NCI-H1694 treated with DMSO at 0.1 percent for 48 hours (cell line): ENCODE data around the gene FRY.
A peak's percentile ranks its signal among the peaks of the same experiment; 100 is the strongest.
"Not testable (repeated sequence)": the region's sequence is repeated elsewhere in the genome, so short reads cannot be mapped to it uniquely, and the experiment has no call there.

Experiments
- DNase-seq: peaks from one replicate; lab custom pipeline; 2025; lab: John Stamatoyannopoulos, UW

Gene FRY

DNA sequence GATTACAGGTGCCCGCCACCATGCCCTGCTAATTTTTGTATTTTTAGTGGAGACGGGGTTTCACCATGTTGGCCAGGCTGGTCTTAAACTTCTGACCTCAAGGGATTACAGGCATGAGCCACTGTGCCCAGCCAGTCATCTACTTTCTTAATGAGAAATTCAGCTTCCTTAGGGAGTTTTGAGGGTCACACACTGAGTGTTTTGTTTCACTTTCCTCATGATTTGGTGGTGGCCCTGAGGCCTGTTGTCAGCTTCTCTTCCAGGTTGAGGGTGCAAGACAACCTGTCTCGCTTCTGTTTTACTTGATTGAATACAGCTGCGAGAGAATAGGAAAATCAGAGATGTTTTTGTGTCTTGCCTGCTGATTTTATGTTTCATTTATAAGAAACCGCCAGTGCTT, 9.9 kb downstream of the FRY start:
- no peak for DNase-seq

DNA sequence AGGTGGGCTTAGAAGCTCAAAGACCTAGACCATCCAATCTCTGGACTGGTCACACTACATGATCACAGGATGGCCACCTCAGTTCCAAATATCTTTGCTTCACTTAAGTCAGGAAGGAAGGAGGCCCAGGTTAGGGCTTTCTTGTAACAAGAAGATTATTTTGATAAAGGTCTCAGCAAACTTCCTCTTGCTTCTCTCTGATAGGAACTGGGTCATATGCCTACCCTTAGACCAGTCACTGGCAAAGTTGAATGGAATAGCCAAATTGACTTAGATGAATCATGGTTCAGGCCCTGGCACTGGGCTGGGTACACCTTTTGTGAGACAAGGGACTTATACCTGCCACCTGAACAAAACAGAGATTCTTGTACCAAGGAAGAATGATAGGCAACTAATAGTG, 11.0 kb downstream of the FRY start:
- no peak for DNase-seq

DNA sequence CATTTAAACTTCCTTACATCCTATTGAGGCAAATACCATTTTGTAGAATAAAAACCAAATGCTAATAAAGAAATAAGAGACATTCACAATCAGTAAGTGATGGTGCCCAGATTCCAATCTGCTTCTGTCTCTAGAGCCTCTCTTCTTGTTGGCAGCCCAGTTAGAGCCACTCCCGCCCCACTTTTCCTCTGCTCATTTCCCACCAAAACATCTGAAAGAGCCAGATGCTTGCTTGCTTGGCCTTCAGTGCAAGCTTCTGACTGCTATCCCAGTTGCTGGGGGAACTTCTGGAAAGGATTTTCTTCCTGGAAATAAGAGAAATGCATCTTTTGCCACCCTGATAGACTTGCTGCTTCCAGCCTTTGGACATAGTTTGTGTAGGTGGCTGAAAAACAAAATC, 12.9 kb downstream of the FRY start:
- no peak for DNase-seq

DNA sequence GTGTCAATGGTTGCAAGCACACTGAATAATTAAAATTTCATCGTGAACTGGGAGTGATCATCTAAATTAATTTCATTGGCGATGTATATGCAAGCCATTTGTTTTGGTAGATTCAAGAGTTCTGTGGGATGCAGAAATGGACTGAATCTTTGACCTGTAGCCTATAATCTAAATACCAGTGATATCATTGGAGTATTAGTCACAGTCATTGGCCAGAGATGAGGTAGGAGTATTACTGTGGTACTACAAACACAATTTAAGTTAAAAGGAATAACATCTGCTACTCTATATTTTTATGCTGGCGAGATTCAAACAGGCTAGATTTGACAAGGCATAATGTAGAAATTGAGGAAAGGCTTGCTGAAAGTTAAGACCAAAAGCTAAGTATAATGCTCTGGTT, 14.0 kb downstream of the FRY start:
- DNase-seq = no peak

DNA sequence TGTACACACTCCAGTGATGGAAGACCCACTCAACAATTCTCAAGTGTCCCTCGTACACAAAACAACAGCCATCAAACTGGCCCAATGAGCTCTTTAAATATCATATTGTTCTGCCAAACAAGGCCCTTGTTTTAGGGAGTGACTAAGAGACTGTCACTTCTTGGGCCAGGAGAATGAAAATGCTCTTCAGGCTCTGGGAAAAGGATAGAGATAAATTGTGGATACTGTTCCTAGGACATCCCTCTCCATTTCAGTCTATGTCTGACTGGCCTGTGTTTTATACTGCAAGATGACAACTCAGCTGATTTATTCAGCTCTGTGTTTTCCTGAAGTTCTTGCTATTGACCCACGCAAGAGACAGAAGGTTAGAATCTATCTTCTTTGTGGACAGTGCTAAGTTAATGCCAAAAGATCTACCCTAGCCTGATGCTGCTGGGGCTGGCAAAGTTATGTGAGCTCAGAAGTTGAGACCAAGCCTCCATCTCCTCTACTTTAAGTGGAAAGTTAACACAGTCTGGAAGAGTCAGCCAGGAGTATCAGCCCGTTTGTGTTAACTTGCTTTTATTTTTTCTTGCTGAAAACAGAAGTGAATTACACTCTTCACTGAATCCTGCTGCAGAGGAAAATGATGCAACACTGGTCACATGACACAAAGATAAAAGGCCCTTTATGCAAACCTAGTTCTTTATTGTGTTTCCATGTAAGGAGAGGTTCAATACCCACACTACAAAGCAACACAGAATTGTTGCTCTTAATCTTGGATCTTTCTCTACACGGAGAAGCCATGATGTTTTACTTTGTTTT, 14.6 kb downstream of the FRY start:
- peak; percentile 37 for DNase-seq

DNA sequence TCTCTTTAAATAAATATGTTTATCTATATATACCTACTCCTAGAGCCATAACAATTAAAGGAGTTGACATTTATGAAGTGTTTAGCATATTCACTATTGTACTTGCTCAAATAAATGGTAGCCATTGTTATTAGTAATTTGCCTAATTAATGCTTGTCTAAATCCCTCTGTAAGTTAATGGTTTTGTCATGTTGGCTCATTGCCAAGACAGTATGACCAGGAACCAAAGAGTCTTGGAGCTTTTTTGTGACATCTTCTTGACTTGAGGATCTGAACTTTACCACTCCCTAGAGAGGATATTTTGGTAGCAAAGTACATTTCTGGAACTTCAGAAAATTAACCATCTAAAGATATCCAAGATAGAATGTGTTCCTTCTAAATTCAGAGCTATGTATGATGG, 15.5 kb downstream of the FRY start:
- no peak for DNase-seq

DNA sequence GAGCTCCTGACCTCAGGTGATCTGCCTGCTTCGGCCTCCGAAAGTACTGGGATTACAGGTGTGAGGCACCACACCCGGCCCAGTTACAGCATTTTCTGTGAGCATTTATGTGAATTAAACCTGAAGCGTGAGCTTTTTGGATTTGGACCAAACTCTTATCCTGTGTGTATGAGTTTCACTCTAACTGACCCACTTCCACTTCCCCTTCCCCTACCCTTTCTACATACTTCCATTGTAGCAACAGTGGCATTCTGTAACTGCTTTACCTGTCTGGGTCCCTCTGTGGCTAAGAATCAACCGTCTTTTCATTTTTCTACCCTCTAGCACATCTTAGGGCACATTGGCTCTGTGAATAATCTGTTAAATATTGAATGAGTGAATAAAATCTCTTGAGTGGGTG, 16.2 kb downstream of the FRY start:
- DNase-seq = no peak

DNA sequence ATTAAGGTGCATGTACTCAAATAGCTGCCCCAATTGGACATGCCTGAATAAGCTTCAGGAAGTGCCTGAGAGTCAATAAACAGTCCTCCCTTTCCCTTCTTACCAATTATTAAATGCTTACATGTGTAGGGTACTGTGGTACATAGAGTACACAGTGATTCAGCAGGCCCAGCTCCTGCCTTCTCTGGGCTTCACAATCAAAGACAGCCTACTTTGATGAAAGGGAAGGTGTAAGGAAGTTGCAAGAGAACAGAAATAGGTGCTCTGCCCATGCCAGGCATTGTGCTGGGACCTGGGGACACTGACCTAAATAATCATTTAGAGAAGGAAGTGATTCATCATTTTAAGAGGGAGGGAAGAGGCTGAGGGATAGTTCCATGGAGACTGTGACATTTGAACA, 17.2 kb downstream of the FRY start:
- no peak for DNase-seq

DNA sequence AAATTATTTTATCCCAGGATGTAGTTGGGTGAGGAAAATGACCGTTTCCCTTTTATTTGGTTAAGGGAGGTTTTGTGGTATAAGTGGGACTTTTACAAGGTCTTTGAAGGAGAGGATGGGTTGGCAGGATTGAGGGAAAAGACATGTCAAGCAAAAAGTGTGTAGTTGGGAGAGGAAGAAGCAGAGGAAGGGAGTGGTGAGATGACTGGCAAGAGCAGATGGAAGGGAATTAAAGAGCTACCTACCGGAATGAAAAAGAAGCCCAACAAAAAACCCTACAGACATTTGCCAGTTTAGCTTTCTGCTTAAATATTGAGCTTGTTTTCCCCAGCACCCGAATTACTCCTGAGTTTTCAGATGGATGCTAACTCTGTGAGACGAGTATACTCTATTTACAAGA, 19.6 kb downstream of the FRY start:
- no peak for DNase-seq

DNA sequence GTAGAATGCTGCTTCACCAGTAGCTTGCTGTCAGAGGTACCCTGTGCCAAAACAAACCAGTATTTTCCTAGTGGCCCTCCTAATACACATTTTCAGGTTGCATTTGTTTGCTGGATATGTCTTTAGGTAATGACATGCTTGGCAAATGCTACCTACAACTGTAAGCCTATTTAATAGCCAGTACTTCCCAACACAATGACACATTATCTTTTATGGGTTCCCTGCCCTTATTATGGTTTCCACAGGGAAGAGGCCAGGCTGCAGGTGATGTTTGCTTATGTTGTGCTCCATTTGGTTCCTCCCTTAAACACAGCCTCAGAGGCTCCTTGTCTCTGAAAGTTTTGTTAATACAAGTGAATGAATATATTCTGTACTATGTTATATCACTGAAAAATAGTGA, 24.7 kb downstream of the FRY start:
- no peak for DNase-seq

DNA sequence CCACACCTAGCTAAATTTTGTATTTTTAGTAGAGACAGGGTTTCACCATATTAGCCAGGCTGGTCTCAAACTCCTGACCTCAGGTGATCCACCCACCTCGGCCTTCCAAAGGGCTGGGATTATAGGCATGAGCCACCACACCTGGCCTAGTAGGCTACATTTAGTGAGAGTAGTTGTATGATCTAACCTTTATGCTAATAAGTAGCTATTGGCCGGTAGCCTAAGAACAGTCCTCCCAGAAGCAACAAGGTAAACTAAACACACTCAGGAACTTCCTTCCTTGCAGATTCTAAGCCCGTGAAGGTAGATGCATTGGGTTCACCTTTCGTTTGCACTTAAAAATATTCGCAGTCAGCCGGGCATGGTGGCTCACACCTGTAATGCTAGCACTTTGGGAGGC, 25.8 kb downstream of the FRY start:
- not testable (repeated sequence) for DNase-seq

DNA sequence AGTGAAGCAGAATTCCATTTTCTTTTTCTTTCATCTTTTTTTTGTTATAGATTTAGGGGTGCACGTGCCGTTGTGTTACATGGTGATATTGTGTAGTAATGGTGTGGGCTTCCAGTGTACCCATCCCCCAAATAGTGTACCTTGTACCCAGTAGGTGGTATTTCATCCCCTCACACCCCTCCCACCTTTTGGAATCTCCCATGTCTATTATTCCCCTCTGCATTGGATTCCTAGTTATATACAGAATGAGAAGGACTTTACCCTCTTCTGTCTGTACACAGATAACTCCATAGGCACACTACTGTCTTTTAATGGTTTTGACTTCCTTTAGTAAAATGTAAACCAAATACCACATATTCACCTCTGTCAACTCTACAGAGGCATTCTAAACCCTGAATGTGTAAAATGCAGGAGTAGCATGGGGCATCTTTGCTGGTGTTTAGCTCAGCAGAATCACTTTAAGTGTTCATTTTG, 28.0 kb downstream of the FRY start:
- DNase-seq = no peak

DNA sequence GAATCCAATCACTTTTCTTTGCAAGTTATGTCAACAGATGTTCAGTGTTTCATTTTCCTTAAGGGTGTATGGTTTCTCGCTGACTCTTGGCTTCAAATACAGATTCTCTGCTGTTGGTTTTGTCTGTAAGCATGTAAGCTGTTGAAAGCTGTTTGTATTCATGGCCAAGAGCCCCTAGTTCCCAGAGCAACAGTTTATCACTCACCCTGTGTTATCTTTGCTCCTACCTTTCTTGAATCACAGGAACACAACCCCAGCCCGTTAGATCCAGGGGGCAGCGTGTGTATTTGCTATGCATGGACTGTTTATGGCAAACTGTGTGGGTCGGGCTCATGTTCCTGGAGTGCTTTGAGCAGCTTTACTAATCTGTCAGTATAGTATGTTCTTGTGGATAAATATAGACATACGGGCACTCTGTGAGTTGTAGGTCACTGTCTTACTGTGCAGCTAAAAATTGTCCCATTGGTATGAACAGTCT, 28.9 kb downstream of the FRY start:
- DNase-seq = no peak

DNA sequence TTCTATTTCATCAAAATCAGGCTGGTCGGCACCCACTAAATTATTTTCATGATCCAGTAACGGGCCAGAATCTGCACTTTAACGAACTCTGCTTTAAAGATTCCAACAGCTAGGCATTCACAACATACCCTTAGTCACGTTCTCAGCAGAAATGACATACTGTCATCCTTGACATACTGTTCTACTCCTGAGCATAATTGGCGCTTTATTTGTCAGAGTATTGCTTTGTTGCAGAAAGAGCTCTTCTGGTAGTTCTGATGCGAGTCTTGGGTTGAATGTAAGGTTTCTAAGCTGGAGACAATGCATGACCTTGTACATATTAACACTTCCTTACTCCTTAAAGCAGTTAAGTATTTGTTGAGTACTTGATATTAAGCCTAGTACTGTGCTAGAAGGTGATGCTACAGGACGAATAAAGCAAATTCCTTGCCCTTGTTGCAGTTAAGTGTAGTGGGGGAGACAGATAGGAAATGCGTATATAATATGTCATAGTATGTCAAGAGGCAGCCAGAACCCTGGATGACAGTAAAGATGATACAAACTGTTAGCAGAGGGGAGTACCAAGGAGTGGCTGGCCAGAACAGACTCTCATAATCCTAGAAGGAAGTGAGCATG, 32.2 kb downstream of the FRY start:
- no peak for DNase-seq

DNA sequence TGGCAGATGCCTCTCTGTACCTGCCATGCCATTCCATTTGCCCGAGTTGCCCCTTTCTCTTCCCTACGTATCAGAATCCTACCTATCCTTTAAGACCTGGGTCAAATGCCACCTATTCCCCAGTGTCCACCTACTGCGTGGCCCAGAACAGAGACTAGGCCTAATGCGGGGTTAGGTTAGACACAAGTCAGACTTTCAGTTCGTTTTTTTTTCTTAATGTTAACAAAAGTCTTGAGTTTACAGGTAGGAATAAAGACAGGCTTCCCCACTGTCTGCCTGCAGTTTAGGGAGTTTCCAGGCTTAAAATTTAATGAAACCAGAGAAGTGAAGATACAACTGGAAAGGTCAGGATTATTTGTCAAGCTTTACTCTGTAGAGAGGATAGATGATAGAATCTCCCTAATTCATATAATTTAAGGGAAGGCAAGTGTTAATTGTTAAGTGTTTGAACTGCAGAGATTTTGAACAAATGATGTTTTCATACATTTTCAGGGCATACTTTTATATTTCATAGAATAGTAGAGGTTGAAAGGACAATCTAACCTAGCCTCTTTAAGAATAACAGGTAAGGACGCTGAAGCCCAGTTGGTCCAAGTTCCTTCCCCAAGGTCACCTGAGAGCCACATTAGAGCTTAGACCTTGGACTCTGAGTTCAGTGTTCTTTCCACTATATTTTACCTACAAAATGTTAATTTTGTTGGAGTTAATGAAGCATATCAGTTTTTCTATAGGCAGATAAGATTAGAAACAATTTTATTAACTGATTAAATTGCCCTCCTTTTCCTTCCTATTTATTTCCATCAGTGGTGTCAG, 35.8 kb downstream of the FRY start:
- DNase-seq = no peak

DNA sequence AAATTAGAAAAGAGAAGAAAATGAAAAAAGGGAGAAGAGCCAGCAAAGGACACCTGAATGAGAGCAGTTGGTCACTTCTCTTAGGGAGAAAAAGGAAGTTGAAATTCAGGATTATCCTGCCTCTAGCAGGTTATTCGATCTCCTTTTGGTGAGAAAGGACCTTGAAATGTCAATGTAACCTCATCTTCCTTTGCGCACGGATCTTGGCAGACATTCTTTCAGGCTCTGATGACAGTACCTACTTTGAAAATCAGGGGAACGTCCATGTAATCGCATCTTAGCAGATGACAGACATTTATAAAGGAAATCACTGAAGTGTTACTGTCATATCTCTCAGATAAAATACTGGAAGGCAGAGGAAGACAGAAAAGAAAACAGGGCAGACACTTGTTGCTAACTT, 36.7 kb downstream of the FRY start:
- no peak for DNase-seq

DNA sequence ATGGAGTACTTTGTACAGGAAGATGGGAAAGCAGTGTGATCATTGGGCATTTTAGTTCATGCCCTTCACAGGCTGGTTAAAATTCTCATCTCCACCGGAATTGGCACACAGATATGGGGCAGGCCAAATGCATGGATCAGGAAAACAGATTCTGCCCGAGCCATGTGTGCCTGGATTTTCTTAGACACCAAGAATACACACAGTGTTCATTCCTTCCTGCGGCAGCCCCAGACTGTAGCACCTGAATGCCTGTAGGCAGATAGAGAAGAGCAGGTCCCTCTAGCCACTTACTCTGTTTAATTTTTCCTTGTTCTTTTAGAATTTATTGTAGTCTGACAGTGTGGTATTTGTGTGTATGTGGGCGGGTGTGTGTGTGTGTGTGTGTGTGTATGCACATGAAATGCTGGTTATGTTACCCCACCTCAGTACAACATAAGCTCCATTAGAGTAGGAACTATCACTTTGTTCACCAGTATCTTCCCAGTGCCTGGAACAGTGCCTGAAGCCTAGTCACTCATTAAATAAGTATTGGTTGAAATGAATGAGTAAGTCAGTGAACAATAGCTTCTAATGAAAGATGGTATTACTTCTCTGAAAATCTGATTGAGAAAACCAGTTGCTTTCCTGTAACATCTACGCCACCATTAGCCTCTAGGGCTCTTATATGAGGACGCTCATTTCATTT, 41.7 kb downstream of the FRY start:
- DNase-seq = no peak

DNA sequence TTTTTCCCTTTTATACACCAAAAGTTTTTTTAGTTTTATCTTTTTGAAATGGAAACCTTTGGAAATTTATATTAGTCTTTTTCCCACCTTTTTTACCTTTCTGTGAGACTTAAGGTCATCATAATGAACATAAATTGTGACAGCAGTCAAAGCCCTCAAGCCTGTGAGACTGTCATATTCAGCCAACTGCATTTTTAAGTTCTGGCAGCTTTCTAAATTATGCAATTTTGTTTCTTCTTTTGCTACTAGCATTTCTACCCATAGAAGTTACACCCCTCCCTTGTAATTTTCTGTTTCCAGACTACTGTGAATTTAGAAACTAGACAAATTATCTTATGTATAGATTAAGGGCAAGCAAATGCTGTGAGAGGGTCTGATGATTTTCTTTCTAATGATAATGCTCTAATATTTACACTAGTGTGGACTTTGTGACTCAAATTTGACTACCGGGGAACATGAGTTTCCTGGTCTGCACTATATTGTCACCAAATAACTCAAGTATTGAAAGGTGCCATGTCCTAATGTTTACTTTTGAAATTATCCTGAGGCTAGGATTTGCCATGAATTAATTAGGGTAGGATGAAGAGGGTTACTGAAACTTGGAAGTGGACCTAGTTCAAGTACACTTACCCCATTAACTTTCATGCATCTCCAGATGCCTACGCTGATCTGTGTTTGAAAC, 43.7 kb downstream of the FRY start:
- no peak for DNase-seq

DNA sequence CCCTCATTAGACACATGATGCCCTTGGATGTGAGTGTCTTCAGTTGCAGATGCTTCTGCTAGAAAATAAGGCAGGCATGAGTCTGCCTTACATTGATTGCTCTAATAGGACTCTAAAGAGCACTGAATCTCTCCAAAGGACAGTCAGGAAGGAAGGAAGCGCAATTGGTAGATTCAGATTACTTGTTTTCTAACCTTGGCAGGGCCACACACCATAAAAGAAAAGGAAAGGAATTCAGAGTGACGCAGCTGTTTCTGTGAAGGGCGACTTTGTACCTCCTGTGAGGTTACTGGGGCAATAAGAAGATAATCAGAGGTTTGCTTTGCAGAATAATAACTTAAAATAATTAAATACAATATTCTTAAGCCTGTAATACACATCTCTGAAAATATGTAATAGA, 48.0 kb downstream of the FRY start:
- DNase-seq = no peak

DNA sequence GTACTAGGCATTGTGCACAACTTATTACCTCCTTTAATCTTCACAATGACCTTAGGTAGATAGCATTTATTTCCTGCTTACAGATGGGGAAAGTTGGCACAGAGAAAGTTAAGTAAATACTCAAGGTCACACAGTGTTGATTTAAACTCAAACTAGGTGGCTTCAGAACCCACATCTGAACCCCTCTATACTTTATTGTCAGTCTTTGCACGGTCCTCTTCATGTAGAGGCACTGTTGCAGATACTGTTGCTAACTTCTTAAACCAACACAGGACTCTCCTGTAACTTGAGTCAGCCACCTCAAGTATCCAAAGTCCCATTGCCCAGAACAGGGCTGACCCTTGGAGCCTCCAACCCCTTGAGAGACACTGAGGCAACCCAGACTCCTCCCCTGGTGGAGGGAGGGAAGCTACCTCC, 48.8 kb downstream of the FRY start:
- no peak for DNase-seq

DNA sequence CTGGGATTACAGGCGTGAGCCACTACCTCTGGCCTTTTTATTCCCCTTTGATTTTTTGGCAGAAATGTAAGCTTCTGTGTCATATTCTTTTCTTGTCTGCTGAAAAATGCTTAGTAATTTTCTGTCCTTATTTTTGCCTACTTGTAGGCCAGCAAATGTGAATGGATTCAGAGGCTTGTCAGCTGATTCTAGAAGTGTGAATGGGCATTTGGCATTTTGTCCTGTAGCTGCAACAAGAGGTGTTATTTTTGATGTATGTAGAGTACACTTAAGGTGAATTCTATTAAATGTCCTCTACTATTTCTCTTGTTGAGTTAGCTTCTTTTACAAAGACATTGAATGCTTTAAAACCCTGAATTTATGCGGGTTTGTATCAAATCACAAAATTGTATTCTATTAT, 50.0 kb downstream of the FRY start:
- no peak for DNase-seq

DNA sequence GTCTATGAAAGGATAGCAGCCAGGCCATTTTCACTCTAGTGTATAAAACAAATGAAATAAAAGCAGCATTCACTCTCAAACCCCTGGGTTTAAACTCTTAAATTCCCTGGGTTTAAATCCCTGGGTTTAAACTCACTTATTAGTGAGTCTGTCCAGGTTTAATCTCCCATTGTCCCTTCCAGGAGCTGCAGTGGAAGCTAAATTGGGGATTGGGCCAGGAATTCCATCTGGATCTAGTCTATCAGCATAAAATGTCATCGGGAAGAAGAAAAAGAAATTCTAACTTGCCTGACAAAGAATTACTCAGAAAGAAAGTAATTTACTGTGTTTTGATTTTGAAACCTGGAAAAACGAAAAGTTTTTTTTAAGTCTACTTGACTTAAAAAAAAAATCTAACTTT, 54.8 kb downstream of the FRY start:
- no peak for DNase-seq
